DOHH2 (cell line): ENCODE measurements around the gene UBIAD1.

Source experiments
- H3F3A ChIP-seq: fragments of 200-600 bp; sonication (generic), shearing (Covaris generic); 2 replicates; pipeline ENCODE4 v1.6.0; 2016; ENCODE audit warnings: antibody characterized with exemption, mild to moderate bottlenecking; ENCODE audit not compliant: control insufficient read depth, insufficient read depth
- H3K27ac ChIP-seq: fragments of 200-600 bp; sonication (generic); 2 replicates; pipeline ENCODE4 v1.5.1; 2014; ENCODE audit warnings: low read depth, mild to moderate bottlenecking, low read length, moderate library complexity
- H3K27me3 ChIP-seq: fragments of 200-600 bp; sonication (generic); 2 replicates; pipeline ENCODE4 v1.6.1; 2014; ENCODE audit warnings: mild to moderate bottlenecking, low read length, mixed read lengths; ENCODE audit not compliant: control insufficient read depth
- H3K36me3 ChIP-seq: fragments of 200-600 bp; sonication (generic); 2 replicates; pipeline ENCODE4 v1.6.1; 2014; ENCODE audit warnings: mild to moderate bottlenecking, low read length, moderate library complexity, mixed read lengths; ENCODE audit not compliant: control insufficient read depth
- H3K4me1 ChIP-seq: fragments of 200-600 bp; sonication (generic); 2 replicates; pipeline ENCODE4 v1.6.1; 2014; ENCODE audit warnings: mild to moderate bottlenecking, low read length, mixed read lengths; ENCODE audit not compliant: control insufficient read depth
- H3K4me2 ChIP-seq: fragments of 200-600 bp; sonication (generic); 2 replicates; pipeline ENCODE4 v1.6.0; 2014; ENCODE audit warnings: mild to moderate bottlenecking, low read length, moderate library complexity
- H3K4me3 ChIP-seq: fragments of 200-600 bp; sonication (generic); 2 replicates; pipeline ENCODE4 v1.5.1; 2014; ENCODE audit warnings: mild to moderate bottlenecking, low read length, mixed read lengths
- H3K79me2 ChIP-seq: fragments of 200-600 bp; sonication (generic); 2 replicates; pipeline ENCODE4 v1.6.1; 2014; ENCODE audit warnings: mild to moderate bottlenecking, low read length, mixed read lengths; ENCODE audit not compliant: control insufficient read depth
- H3K9me2 ChIP-seq: fragments of 200-600 bp; sonication (generic); replicated peaks from 2 replicates; pipeline ENCODE4 v1.6.1; 2014; ENCODE audit warnings: mild to moderate bottlenecking, low read length, mixed read lengths; ENCODE audit not compliant: control insufficient read depth
- H3K9me3 ChIP-seq: fragments of 200-600 bp; sonication (generic); 2 replicates; pipeline ENCODE4 v1.6.1; 2014; ENCODE audit warnings: antibody characterized with exemption, low read length, mixed read lengths; ENCODE audit not compliant: control insufficient read depth, insufficient read depth
- H4K20me1 ChIP-seq: fragments of 200-600 bp; sonication (generic); 2 replicates; pipeline ENCODE4 v1.6.0; 2014; ENCODE audit warnings: low read depth, mild to moderate bottlenecking, antibody characterized with exemption, low read length, moderate library complexity; ENCODE audit not compliant: control insufficient read depth, insufficient read depth
- EZH2phosphoT487 ChIP-seq: fragments of 200-600 bp; sonication (generic); IDR thresholded peaks from 2 replicates; pipeline ENCODE4 v1.6.1; 2017; ENCODE audit warnings: borderline replicate concordance, mild to moderate bottlenecking, antibody characterized with exemption, low read length, moderate library complexity, mixed read lengths
- TF ChIP-seq, protein P1 (sequence below): fragments of 200-600 bp; sonication (generic); IDR thresholded peaks from one replicate; pipeline ENCODE4 v1.5.1; 2014; ENCODE audit warnings: antibody characterized with exemption, mild to moderate bottlenecking, low read depth, low read length; ENCODE audit not compliant: poor library complexity, severe bottlenecking

The UBIAD1 gene

DNA sequence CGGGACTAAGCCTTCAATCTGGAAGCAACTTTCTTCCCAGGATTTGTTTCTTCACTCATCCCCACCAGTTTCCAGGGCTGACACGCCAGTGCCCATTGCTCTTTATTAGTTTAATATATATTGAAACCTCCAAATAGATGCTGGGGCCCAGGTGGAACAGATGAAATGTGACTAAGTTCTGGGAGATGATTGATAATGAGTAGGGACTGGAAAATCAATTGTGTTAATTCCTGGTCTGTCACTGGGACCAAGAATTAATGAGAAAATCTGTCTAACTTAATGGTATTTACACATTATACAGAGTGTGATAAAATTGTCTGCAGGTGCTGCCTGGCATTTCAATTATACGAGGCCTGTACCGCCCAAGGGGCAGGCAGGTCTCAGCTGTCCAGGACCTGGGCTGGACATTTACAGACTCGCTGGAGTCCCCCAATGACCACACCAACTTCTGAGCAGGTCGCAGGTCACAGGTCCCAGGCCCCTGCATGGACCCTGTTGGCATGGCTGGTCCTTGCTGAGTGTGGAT, 35.8 kb downstream of the UBIAD1 start:
- Histone ChIP-seq H4K20me1 (no peaks in the 10 kb centered on the region), H3K36me3 (no peaks in the 10 kb centered on the region), H3K4me1 (no peaks in the 10 kb centered on the region), H3K9me2 (no peaks in the 10 kb centered on the region), H3K9me3 (no peaks in the 10 kb centered on the region), H3K79me2 (no peaks in the 10 kb centered on the region), H3K27me3 (no peaks in the 10 kb centered on the region), H3K4me3 (no peak overlapping the region), H3K4me2 (no peak overlapping the region), H3K27ac (no peak overlapping the region), H3F3A (no peaks in the 10 kb centered on the region)
- TF ChIP-seq, protein P1, sequence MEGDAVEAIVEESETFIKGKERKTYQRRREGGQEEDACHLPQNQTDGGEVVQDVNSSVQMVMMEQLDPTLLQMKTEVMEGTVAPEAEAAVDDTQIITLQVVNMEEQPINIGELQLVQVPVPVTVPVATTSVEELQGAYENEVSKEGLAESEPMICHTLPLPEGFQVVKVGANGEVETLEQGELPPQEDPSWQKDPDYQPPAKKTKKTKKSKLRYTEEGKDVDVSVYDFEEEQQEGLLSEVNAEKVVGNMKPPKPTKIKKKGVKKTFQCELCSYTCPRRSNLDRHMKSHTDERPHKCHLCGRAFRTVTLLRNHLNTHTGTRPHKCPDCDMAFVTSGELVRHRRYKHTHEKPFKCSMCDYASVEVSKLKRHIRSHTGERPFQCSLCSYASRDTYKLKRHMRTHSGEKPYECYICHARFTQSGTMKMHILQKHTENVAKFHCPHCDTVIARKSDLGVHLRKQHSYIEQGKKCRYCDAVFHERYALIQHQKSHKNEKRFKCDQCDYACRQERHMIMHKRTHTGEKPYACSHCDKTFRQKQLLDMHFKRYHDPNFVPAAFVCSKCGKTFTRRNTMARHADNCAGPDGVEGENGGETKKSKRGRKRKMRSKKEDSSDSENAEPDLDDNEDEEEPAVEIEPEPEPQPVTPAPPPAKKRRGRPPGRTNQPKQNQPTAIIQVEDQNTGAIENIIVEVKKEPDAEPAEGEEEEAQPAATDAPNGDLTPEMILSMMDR, result no peak

DNA sequence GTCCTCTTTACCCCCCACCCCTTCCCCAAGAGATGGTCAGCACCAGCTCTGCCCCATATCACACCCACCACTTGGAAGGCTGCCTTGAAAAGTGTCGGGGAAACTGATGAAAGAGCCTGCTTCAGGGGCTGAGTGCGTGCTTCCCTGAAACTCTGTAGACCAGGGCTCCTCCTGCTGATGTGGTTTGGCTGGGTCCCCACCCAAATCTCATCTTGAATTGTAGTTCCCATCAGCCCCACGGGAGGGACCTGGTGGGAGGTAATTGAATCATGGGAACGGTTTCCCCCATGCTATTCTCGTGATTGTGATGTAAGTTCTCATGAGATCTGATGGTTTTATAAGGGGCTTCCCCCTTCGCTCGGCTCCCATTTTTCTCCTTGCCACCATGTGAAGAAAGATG, 36.4 kb downstream of the UBIAD1 start:
- Histone ChIP-seq H3K79me2 (no peaks in the 10 kb centered on the region), H3K4me1 (no peaks in the 10 kb centered on the region), H3K9me2 (no peaks in the 10 kb centered on the region), H3K9me3 (no peaks in the 10 kb centered on the region), H3K4me3 (no peak overlapping the region), H3K27me3 (no peaks in the 10 kb centered on the region), H3K27ac (no peak overlapping the region), H3K36me3 (no peaks in the 10 kb centered on the region), H3K4me2 (no peak overlapping the region), H3F3A (no peaks in the 10 kb centered on the region), H4K20me1 (no peaks in the 10 kb centered on the region)
- TF ChIP-seq EZH2phosphoT487, result no peak
- TF ChIP-seq, protein P1, result no peak

DNA sequence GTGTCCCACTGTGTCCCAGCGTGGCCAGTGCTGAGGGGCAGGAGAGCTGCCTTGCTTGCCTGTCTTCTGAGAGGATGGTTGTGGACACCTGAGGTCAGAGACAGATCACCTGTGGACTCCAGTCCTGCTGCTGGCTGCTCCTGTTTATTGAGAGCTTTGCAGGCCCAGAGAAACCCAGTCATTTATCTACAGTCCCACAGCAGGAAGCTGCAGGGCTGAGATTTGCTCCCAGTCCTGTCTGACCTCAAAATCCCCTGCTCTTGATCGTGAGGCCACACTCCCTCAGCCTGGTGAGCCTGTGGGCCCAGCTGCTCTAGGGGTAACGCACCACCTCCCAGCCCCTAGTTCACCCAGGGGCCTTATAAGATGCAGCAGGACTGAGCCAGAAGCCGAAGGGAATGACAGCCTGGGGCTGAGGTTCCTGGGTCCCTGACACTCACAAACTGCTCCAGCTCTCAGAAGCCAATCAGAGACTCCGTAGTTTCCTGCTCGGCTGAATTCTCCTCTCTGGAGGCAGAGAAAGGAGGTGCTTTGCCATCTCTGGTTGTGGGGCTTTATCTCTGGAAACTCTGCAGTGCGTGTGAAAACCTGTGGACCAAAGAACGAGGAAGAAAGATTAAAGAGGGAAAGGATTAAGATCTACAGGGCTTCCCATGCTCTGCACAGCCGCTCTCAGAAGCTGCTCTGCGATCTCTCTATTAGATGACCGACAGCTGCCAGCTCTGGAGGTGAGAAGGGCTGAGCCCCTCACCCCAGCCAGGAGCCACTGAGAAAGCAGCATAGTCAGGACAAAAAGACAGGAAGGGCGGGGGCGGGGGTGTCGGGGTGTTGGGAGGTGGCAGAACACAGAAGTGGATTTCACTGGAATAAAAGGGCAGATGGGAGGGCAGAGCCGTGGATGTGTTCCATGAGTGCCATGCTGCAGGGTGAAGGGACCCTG, 39.1 kb downstream of the UBIAD1 start:
- Histone ChIP-seq H3K4me3 (no peak overlapping the region), H3K27me3 (no peaks in the 10 kb centered on the region), H3K36me3 (no peaks in the 10 kb centered on the region), H4K20me1 (no peaks in the 10 kb centered on the region), H3K79me2 (no peaks in the 10 kb centered on the region), H3K4me2 (no peak overlapping the region), H3F3A (no peaks in the 10 kb centered on the region), H3K9me2 (no peaks in the 10 kb centered on the region), H3K9me3 (no peaks in the 10 kb centered on the region), H3K4me1 (no peaks in the 10 kb centered on the region), H3K27ac (no peak overlapping the region)
- TF ChIP-seq EZH2phosphoT487, result no peak
- TF ChIP-seq, protein P1, result no peak
